Glutamatergic neuron (in vitro differentiated cells): Measurements from ENCODE around the gene PIK3C3. TPM values are rescaled to one million over a fixed set of nuclear protein-coding genes. Genes with fewer than 3 reads are reported as not detected.
A peak's percentile ranks its signal among the peaks of the same experiment; 100 is the strongest.

Experiments used
- DNase-seq: peaks from one replicate; pipeline ENCODE4 v3.0.0; 2022
- H3K27ac Mint-ChIP-seq: one replicate; pipeline ENCODE4 v1.8.0; 2020; ENCODE audit warnings: mild to moderate bottlenecking, mixed read lengths, inconsistent platforms; ENCODE audit not compliant: unreplicated experiment
- H3K27me3 Mint-ChIP-seq: one replicate; pipeline ENCODE4 v1.8.0; 2020; ENCODE audit warnings: mild to moderate bottlenecking, moderate library complexity, mixed read lengths, inconsistent platforms; ENCODE audit not compliant: unreplicated experiment
- H3K36me3 Mint-ChIP-seq: one replicate; pipeline ENCODE4 v1.8.0; 2020; ENCODE audit warnings: mild to moderate bottlenecking, mixed read lengths, inconsistent platforms; ENCODE audit not compliant: unreplicated experiment
- H3K4me1 Mint-ChIP-seq: one replicate; pipeline ENCODE4 v1.8.0; 2020; ENCODE audit warnings: mild to moderate bottlenecking, low read depth, mixed read lengths, inconsistent platforms; ENCODE audit not compliant: unreplicated experiment
- H3K4me3 Mint-ChIP-seq: one replicate; pipeline ENCODE4 v1.8.0; 2020; ENCODE audit warnings: mild to moderate bottlenecking, mixed read lengths, inconsistent platforms; ENCODE audit not compliant: unreplicated experiment
- H3K9me3 Mint-ChIP-seq: one replicate; pipeline ENCODE4 v1.8.0; 2020; ENCODE audit warnings: mild to moderate bottlenecking, moderate library complexity, mixed read lengths, inconsistent platforms; ENCODE audit not compliant: unreplicated experiment
- CTCF ChIP-seq: fragments of 200-600 bp; sonication (generic); IDR thresholded peaks from one replicate; pipeline ENCODE4 v1.5.0; 2021; ENCODE audit not compliant: partially characterized antibody, unreplicated experiment
- total RNA-seq: library from RNA; stranded (reverse); fragmentation: NEBNext Ultra II Directional; extraction: Animal tissue kit (Norgen Biotek cat#: 25700); gene quantifications from one replicate; pipeline ENCODE4 v1.2.1, GENCODE V29; 2021; ENCODE audit not compliant: unreplicated experiment

The PIK3C3 gene
- total RNA-seq, 1 donor from 2014 or later, result 74.6 TPM

- TF ChIP-seq CTCF, result no peak
- Mint-ChIP-seq H3K27me3 (no peaks in the 10 kb centered on the region), H3K4me3 (no peak overlapping the region), H3K27ac (no peak overlapping the region), H3K4me1 (no peaks in the 10 kb centered on the region), H3K36me3 (peaks cover 4% of the 10 kb centered on the region), H3K9me3 (no peaks in the 10 kb centered on the region)
- no peak for DNase-seq
Measured at GRCh38 chr18:41932899-41933298, 22.1 kb upstream of the PIK3C3 start.

GRCh38 chr18:41933778-41934177 lies 21.3 kb upstream of the PIK3C3 start:
- DNase-seq, result no peak
- H3K9me3 Mint-ChIP-seq, result no peaks in the 10 kb centered on the region
- peaks cover 4% of the 10 kb centered on the region for H3K36me3 Mint-ChIP-seq
- no peak for TF ChIP-seq CTCF
- no peak overlapping the region for H3K27ac Mint-ChIP-seq
- H3K4me3 Mint-ChIP-seq, result no peak overlapping the region
- H3K27me3 Mint-ChIP-seq, result no peaks in the 10 kb centered on the region
- H3K4me1 Mint-ChIP-seq, result no peaks in the 10 kb centered on the region

GRCh38 chr18:41936471-41937134 lies 18.4 kb upstream of the PIK3C3 start:
- H3K27me3 Mint-ChIP-seq, result peaks cover 2% of the 10 kb centered on the region
- H3K36me3 Mint-ChIP-seq, result peaks cover 4% of the 10 kb centered on the region
- no peak overlapping the region for H3K27ac Mint-ChIP-seq
- no peaks in the 10 kb centered on the region for H3K9me3 Mint-ChIP-seq
- no peak for DNase-seq
- TF ChIP-seq CTCF, result no peak
- H3K4me1 Mint-ChIP-seq, result no peaks in the 10 kb centered on the region
- no peak overlapping the region for H3K4me3 Mint-ChIP-seq

- H3K4me3 Mint-ChIP-seq, result no peak overlapping the region
- no peaks in the 10 kb centered on the region for H3K36me3 Mint-ChIP-seq
- H3K4me1 Mint-ChIP-seq, result no peaks in the 10 kb centered on the region
- H3K9me3 Mint-ChIP-seq, result no peaks in the 10 kb centered on the region
- H3K27me3 Mint-ChIP-seq, result peaks cover 2% of the 10 kb centered on the region
- peak; percentile 17 for TF ChIP-seq CTCF
- H3K27ac Mint-ChIP-seq, result no peak overlapping the region
- no peak for DNase-seq
Measured at GRCh38 chr18:41938445-41938844, 16.6 kb upstream of the PIK3C3 start.

- Mint-ChIP-seq H3K4me1 (no peaks in the 10 kb centered on the region), H3K27ac (no peak overlapping the region), H3K27me3 (peaks cover 2% of the 10 kb centered on the region), H3K9me3 (no peaks in the 10 kb centered on the region), H3K36me3 (no peaks in the 10 kb centered on the region), H3K4me3 (no peak overlapping the region)
- DNase-seq, result no peak
- no peak for TF ChIP-seq CTCF
Measured at GRCh38 chr18:41939326-41939725, 15.7 kb upstream of the PIK3C3 start.
